Stimulated activated naive CD8-positive, alpha-beta T cell treated with anti-CD3 and anti-CD28 coated beads, Interleukin-15, Interleukin-2, amounts not matched to agents 100 ng/mL and 50 ng/mL, for 24 hours (primary cell): Measurements from ENCODE around the gene MPDU1.

Experiments
- H3K27ac Mint-ChIP-seq: one replicate; pipeline ENCODE4 v1.8.0; 2021; ENCODE audit warnings: mild to moderate bottlenecking, mixed read lengths
- H3K27me3 Mint-ChIP-seq: one replicate; pipeline ENCODE4 v1.8.0; 2021; ENCODE audit warnings: mixed read lengths
- H3K36me3 Mint-ChIP-seq: one replicate; pipeline ENCODE4 v1.8.0; 2021; ENCODE audit warnings: low read depth, mixed read lengths
- H3K4me1 Mint-ChIP-seq: one replicate; pipeline ENCODE4 v1.8.0; 2021; ENCODE audit warnings: low read depth, mixed read lengths
- H3K4me3 Mint-ChIP-seq: one replicate; pipeline ENCODE4 v1.8.0; 2021; ENCODE audit warnings: mild to moderate bottlenecking, mixed read lengths
- H3K9me3 Mint-ChIP-seq: one replicate; pipeline ENCODE4 v1.8.0; 2021; ENCODE audit warnings: mixed read lengths

MPDU1 gene

DNA sequence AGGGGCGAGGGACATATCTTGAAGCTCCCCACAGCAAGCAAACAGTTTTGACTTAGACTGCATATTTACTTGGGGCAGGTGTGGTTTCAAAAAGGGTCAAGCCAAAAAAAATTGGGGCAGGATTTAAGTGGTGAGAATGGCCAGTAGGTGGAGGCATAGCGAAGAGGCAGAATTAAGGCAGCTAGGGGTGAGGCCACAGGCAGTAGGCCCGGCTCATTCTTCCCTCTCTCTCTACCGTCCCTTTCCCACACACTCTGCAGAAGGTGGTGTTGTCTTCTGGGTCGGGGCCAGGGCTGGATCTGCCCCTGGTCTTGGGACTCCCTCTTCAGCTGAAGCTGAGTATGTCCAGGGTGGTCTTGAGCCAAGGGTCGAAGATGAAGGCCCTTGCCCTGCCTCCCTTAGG is 48.8 kb downstream of the MPDU1 start:
- no peak overlapping the region for H3K27ac Mint-ChIP-seq
- no peaks in the 10 kb centered on the region for H3K27me3 Mint-ChIP-seq
- no peaks in the 10 kb centered on the region for H3K36me3 Mint-ChIP-seq
- H3K4me1 Mint-ChIP-seq, result no peaks in the 10 kb centered on the region
- no peaks in the 10 kb centered on the region for H3K9me3 Mint-ChIP-seq
- H3K4me3 Mint-ChIP-seq, result no peak overlapping the region

DNA sequence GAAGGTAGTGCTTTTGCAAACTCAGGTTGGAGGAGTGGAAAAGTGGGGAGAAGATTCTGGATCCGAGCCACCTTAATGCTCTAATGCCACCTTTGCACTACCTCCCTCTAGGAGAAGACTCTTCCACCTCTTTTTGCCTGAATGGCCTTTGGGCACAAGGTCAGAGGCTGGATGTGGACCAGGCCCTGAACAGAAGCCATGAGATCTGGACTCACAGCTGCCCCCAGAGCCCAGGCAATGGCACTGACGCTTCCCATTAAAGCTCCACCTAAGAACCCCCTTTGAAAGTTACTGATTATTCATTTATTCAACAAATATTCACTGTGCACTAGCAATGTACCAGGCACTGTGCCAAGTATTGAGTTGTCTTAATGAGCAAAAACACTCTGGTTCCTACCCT is 49.4 kb downstream of the MPDU1 start:
- Mint-ChIP-seq H3K4me1 (no peaks in the 10 kb centered on the region), H3K4me3 (no peak overlapping the region), H3K36me3 (no peaks in the 10 kb centered on the region), H3K27ac (no peak overlapping the region), H3K27me3 (no peaks in the 10 kb centered on the region), H3K9me3 (no peaks in the 10 kb centered on the region)

DNA sequence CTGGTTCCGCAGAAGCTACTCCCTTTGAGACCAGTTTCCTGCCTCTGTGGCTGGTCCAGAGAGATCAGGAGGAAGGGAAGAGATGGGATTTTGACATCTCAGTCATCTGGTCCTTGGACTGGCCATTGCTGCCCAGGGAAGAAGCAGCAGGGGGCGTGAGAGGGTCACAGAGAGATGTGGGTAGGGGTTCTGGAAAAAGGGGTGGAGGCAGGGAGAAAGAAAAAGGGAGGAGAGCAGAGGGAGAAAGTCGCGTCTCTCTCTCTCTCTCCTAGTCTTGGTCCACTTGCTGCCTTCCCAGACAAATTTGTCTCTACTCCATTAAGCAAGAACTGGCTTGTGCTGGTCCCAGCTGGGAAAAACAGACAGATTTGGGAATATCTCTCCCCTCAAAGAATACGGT is 50.7 kb downstream of the MPDU1 start:
- Mint-ChIP-seq H3K27ac (no peak overlapping the region), H3K27me3 (no peaks in the 10 kb centered on the region), H3K4me1 (no peaks in the 10 kb centered on the region), H3K4me3 (no peak overlapping the region), H3K9me3 (no peaks in the 10 kb centered on the region), H3K36me3 (no peaks in the 10 kb centered on the region)

DNA sequence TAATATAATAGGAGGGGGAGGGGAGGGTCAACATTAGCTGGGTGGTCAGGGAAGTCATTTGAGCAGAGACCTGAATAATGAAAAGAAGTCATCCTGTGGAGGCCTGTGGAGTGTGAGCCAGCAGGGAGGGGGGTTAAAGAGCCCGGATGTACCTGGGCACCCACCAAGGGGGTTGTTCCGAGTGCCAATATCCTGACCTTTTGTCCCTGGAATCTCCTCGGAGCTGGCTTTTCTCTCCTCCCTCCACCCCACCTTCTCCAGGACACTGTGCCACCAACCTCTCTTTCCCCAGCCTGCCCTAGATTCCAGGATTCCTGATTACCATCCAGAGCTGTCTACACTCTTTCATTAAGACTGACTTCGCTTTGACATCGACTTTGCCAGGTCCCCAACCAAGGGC is 52.5 kb downstream of the MPDU1 start:
- Mint-ChIP-seq H3K4me3 (no peak overlapping the region), H3K9me3 (no peaks in the 10 kb centered on the region), H3K27ac (no peak overlapping the region), H3K36me3 (no peaks in the 10 kb centered on the region), H3K27me3 (no peaks in the 10 kb centered on the region), H3K4me1 (no peaks in the 10 kb centered on the region)
